Skeletal muscle satellite cell (primary cell): ENCODE results near the gene DYSF.

ENCODE experiments used
- H3K27me3 ChIP-seq: 2 replicates; pipeline ENCODE4 v1.7.0; 2013; ENCODE audit warnings: low read length; ENCODE audit not compliant: control insufficient read depth, insufficient read depth
- H3K36me3 ChIP-seq: 2 replicates; pipeline ENCODE4 v1.7.0; 2013; ENCODE audit warnings: mild to moderate bottlenecking, control low read depth, low read length; ENCODE audit not compliant: insufficient read depth
- H3K4me1 ChIP-seq: 2 replicates; pipeline ENCODE4 v1.7.0; 2013; ENCODE audit warnings: low read length; ENCODE audit not compliant: control insufficient read depth, insufficient read depth
- H3K4me2 ChIP-seq: 2 replicates; pipeline ENCODE4 v1.7.0; 2013; ENCODE audit warnings: mild to moderate bottlenecking, low read length
- H3K4me3 ChIP-seq: 2 replicates; pipeline ENCODE4 v1.7.0; 2013; ENCODE audit warnings: low read length
- H3K9ac ChIP-seq: 2 replicates; pipeline ENCODE4 v1.7.0; 2013; ENCODE audit warnings: mild to moderate bottlenecking, low read depth, low read length, moderate library complexity
- H3K9me3 ChIP-seq: replicated peaks from 2 replicates; pipeline ENCODE4 v1.7.0; 2013; ENCODE audit warnings: mild to moderate bottlenecking, control low read depth, low read length

Gene DYSF

GRCh38 chr2:71457123-71457915 is 4.0 kb downstream of the DYSF start:
- Histone ChIP-seq H3K9me3 (no peaks in the 10 kb centered on the region), H3K4me1 (peaks cover 51% of the 10 kb centered on the region), H3K4me2 (no peak overlapping the region), H3K27me3 (peaks cover 4% of the 10 kb centered on the region), H3K9ac (no peak overlapping the region), H3K4me3 (no peak overlapping the region), H3K36me3 (no peaks in the 10 kb centered on the region)

- H3K4me2 ChIP-seq, result no peak overlapping the region
- no peak overlapping the region for H3K9ac ChIP-seq
- H3K27me3 ChIP-seq, result peaks cover 4% of the 10 kb centered on the region
- no peak overlapping the region for H3K4me3 ChIP-seq
- H3K4me1 ChIP-seq, result peaks cover 45% of the 10 kb centered on the region
- no peaks in the 10 kb centered on the region for H3K36me3 ChIP-seq
- no peaks in the 10 kb centered on the region for H3K9me3 ChIP-seq
Measured at GRCh38 chr2:71457923-71458322, 4.6 kb downstream of the DYSF start.

GRCh38 chr2:71458413-71459083 is 5.2 kb downstream of the DYSF start:
- H3K4me2 ChIP-seq, result no peak overlapping the region
- no peaks in the 10 kb centered on the region for H3K9me3 ChIP-seq
- peaks cover 39% of the 10 kb centered on the region for H3K4me1 ChIP-seq
- no peak overlapping the region for H3K9ac ChIP-seq
- no peak overlapping the region for H3K4me3 ChIP-seq
- peaks cover 4% of the 10 kb centered on the region for H3K27me3 ChIP-seq
- H3K36me3 ChIP-seq, result no peaks in the 10 kb centered on the region

- no peaks in the 10 kb centered on the region for H3K36me3 ChIP-seq
Measured at GRCh38 chr2:71459084-71459431, 5.7 kb downstream of the DYSF start.

GRCh38 chr2:71460056-71460455 is 6.7 kb downstream of the DYSF start:
- Histone ChIP-seq H3K27me3 (no peaks in the 10 kb centered on the region), H3K9ac (no peak overlapping the region), H3K9me3 (no peaks in the 10 kb centered on the region), H3K36me3 (no peaks in the 10 kb centered on the region), H3K4me1 (peaks cover 26% of the 10 kb centered on the region), H3K4me2 (no peak overlapping the region), H3K4me3 (no peak overlapping the region)

More at GRCh38 chr2:71459084-71459431, 5.7 kb downstream of the DYSF start:
- Histone ChIP-seq H3K27me3 (peaks cover 4% of the 10 kb centered on the region), H3K4me2 (no peak overlapping the region), H3K4me1 (peaks cover 35% of the 10 kb centered on the region), H3K4me3 (no peak overlapping the region), H3K9me3 (no peaks in the 10 kb centered on the region), H3K9ac (no peak overlapping the region)

GRCh38 chr2:71460595-71461303 is 7.4 kb downstream of the DYSF start:
- H3K27me3 ChIP-seq, result no peaks in the 10 kb centered on the region
- H3K4me2 ChIP-seq, result no peak overlapping the region
- no peak overlapping the region for H3K9ac ChIP-seq
- H3K36me3 ChIP-seq, result no peaks in the 10 kb centered on the region
- no peak overlapping the region for H3K4me3 ChIP-seq
- peaks cover 19% of the 10 kb centered on the region for H3K4me1 ChIP-seq
- no peaks in the 10 kb centered on the region for H3K9me3 ChIP-seq

GRCh38 chr2:71461304-71461671 is 7.9 kb downstream of the DYSF start:
- Histone ChIP-seq H3K36me3 (no peaks in the 10 kb centered on the region), H3K4me2 (no peak overlapping the region), H3K27me3 (no peaks in the 10 kb centered on the region), H3K9me3 (no peaks in the 10 kb centered on the region), H3K4me1 (peaks cover 18% of the 10 kb centered on the region), H3K4me3 (no peak overlapping the region), H3K9ac (no peak overlapping the region)

- no peaks in the 10 kb centered on the region for H3K9me3 ChIP-seq
- no peak overlapping the region for H3K4me3 ChIP-seq
- peaks cover 14% of the 10 kb centered on the region for H3K4me1 ChIP-seq
- no peak overlapping the region for H3K9ac ChIP-seq
- H3K4me2 ChIP-seq, result no peak overlapping the region
- no peaks in the 10 kb centered on the region for H3K36me3 ChIP-seq
- H3K27me3 ChIP-seq, result peaks cover 4% of the 10 kb centered on the region
Measured at GRCh38 chr2:71462056-71462605, 8.8 kb downstream of the DYSF start.

GRCh38 chr2:71462641-71463341 is 9.4 kb downstream of the DYSF start:
- H3K36me3 ChIP-seq, result no peaks in the 10 kb centered on the region
- no peaks in the 10 kb centered on the region for H3K9me3 ChIP-seq
- H3K4me1 ChIP-seq, result peaks cover 19% of the 10 kb centered on the region
- H3K4me3 ChIP-seq, result no peak overlapping the region
- peaks cover 6% of the 10 kb centered on the region for H3K27me3 ChIP-seq
- no peak overlapping the region for H3K9ac ChIP-seq
- H3K4me2 ChIP-seq, result no peak overlapping the region

GRCh38 chr2:71463342-71463654 is 9.9 kb downstream of the DYSF start:
- Histone ChIP-seq H3K9ac (no peak overlapping the region), H3K27me3 (peaks cover 8% of the 10 kb centered on the region), H3K9me3 (no peaks in the 10 kb centered on the region), H3K4me3 (no peak overlapping the region), H3K4me2 (no peak overlapping the region), H3K4me1 (peaks cover 17% of the 10 kb centered on the region), H3K36me3 (no peaks in the 10 kb centered on the region)

GRCh38 chr2:71464389-71464788 is 11.0 kb downstream of the DYSF start:
- Histone ChIP-seq H3K27me3 (peaks cover 12% of the 10 kb centered on the region), H3K4me2 (no peak overlapping the region)

More at GRCh38 chr2:71464389-71464788, 11.0 kb downstream of the DYSF start:
- Histone ChIP-seq H3K9me3 (no peaks in the 10 kb centered on the region), H3K4me3 (no peak overlapping the region), H3K36me3 (no peaks in the 10 kb centered on the region), H3K9ac (no peak overlapping the region), H3K4me1 (peaks cover 11% of the 10 kb centered on the region)
